Measurements from ENCODE around the gene B3GNT4. TPM values are rescaled to one million over a fixed set of nuclear protein-coding genes. Genes with fewer than 3 reads are reported as not detected.
A peak's percentile ranks its signal among the peaks of the same experiment; 100 is the strongest.

The B3GNT4 gene
- polyA plus RNA-seq, 1 donor from 2014 or later: 1.8 TPM

GRCh38 chr12:122226366-122227125 is 23.0 kb downstream of the B3GNT4 start:
- peak overlapping the region; percentile 67 for H3K9ac ChIP-seq (ENCODE audit: low read length)

DNA sequence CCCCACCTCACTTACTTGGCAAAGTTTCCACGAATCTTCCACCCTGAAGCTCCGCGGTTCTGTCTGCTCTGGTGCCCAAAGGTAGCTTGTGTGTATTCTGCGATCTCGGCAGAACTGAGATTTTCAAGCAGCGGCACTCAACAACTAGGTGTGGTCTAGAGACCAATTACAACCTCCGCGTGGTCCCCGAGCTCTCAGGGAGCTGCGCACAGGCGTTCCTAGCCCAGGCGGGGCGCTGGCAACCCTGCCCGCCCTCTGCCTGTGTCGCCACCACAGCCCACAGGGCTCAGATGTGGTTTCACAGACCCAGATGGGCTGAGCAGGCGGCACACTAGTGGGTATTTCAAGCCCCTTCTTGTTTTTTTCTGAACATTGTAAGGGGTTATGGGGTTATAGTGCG is 23.8 kb downstream of the B3GNT4 start:
- H3K4me3 ChIP-seq (ENCODE audit: low read length): peak overlapping the region; percentile 83
- peaks cover 18% of the 10 kb centered on the region for H3K79me2 ChIP-seq (replicated peaks; ENCODE audit: insufficient read depth, low read length)
- no peaks in the 10 kb centered on the region for H4K20me1 ChIP-seq (ENCODE audit: insufficient read depth)
- H3K36me3 ChIP-seq (ENCODE audit: insufficient read depth, low read length): no peaks in the 10 kb centered on the region
- no peaks in the 10 kb centered on the region for H3K9me2 ChIP-seq (ENCODE audit: insufficient read depth, low read length)
- no peaks in the 10 kb centered on the region for H3K9me3 ChIP-seq (ENCODE audit: low read length)
- H3K9ac ChIP-seq (ENCODE audit: low read length): no peak overlapping the region
- no peak overlapping the region for H3K27ac ChIP-seq (ENCODE audit: low read length)
- H3F3A ChIP-seq (ENCODE audit: insufficient read depth, low read length, poor library complexity, severe bottlenecking): no peaks in the 10 kb centered on the region
- no peak overlapping the region for H3K4me2 ChIP-seq (ENCODE audit: low read length)
- H2AFZ ChIP-seq (ENCODE audit: low read depth, low read length): no peak overlapping the region
- no peaks in the 10 kb centered on the region for H3K27me3 ChIP-seq (ENCODE audit: insufficient read depth, low read depth, low read length)
- TF ChIP-seq RAD21 (conservative IDR thresholded peaks at IDR 0.05) (no peak), EP300 (conservative IDR thresholded peaks at IDR 0.05; ENCODE audit: poor library complexity, severe bottlenecking) (no peak), REST (IDR thresholded peaks at IDR 0.05; ENCODE audit: borderline replicate concordance) (no peak), EZH2 (IDR thresholded peaks at IDR 0.05; ENCODE audit: borderline replicate concordance, insufficient read depth, low read length, poor library complexity, severe bottlenecking) (no peak), SMC3 (conservative IDR thresholded peaks at IDR 0.05; ENCODE audit: poor library complexity) (no peak)
- TF ChIP-seq, protein P1, sequence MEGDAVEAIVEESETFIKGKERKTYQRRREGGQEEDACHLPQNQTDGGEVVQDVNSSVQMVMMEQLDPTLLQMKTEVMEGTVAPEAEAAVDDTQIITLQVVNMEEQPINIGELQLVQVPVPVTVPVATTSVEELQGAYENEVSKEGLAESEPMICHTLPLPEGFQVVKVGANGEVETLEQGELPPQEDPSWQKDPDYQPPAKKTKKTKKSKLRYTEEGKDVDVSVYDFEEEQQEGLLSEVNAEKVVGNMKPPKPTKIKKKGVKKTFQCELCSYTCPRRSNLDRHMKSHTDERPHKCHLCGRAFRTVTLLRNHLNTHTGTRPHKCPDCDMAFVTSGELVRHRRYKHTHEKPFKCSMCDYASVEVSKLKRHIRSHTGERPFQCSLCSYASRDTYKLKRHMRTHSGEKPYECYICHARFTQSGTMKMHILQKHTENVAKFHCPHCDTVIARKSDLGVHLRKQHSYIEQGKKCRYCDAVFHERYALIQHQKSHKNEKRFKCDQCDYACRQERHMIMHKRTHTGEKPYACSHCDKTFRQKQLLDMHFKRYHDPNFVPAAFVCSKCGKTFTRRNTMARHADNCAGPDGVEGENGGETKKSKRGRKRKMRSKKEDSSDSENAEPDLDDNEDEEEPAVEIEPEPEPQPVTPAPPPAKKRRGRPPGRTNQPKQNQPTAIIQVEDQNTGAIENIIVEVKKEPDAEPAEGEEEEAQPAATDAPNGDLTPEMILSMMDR (IDR thresholded peaks at IDR 0.05; ENCODE audit: poor library complexity, severe bottlenecking): no peak

More at GRCh38 chr12:122226366-122227125, 23.0 kb downstream of the B3GNT4 start:
- Histone ChIP-seq H3K4me2 (ENCODE audit: low read length) (peak overlapping the region; percentile 86), H3K9me2 (ENCODE audit: insufficient read depth, low read length) (no peaks in the 10 kb centered on the region), H3K36me3 (ENCODE audit: insufficient read depth, low read length) (no peaks in the 10 kb centered on the region), H3K79me2 (replicated peaks; ENCODE audit: insufficient read depth, low read length) (peaks cover 22% of the 10 kb centered on the region), H3K27ac (ENCODE audit: low read length) (peak overlapping the region; percentile 68), H3K27me3 (ENCODE audit: insufficient read depth, low read depth, low read length) (no peaks in the 10 kb centered on the region), H3K4me3 (ENCODE audit: low read length) (peak overlapping the region; percentile 83), H2AFZ (ENCODE audit: low read depth, low read length) (peak overlapping the region; percentile 51), H3F3A (ENCODE audit: insufficient read depth, low read length, poor library complexity, severe bottlenecking) (no peaks in the 10 kb centered on the region), H3K9me3 (ENCODE audit: low read length) (no peaks in the 10 kb centered on the region), H4K20me1 (ENCODE audit: insufficient read depth) (no peaks in the 10 kb centered on the region)
- TF ChIP-seq SMC3 (conservative IDR thresholded peaks at IDR 0.05; ENCODE audit: poor library complexity) (peak; percentile 48), RAD21 (conservative IDR thresholded peaks at IDR 0.05) (peak; percentile 18), REST (IDR thresholded peaks at IDR 0.05; ENCODE audit: borderline replicate concordance) (no peak), POLR2AphosphoS5 (IDR thresholded peaks at IDR 0.05) (no peak), EZH2 (IDR thresholded peaks at IDR 0.05; ENCODE audit: borderline replicate concordance, insufficient read depth, low read length, poor library complexity, severe bottlenecking) (no peak), TAF1 (IDR thresholded peaks at IDR 0.05; ENCODE audit: low read depth) (no peak), EP300 (conservative IDR thresholded peaks at IDR 0.05; ENCODE audit: poor library complexity, severe bottlenecking) (no peak), MXI1 (conservative IDR thresholded peaks at IDR 0.05; ENCODE audit: poor library complexity, severe bottlenecking) (peak; percentile 93)
- TF ChIP-seq, protein P1 (IDR thresholded peaks at IDR 0.05; ENCODE audit: poor library complexity, severe bottlenecking): no peak

All from neural cell (in vitro differentiated cells).